ENCODE measurements around the gene GPR139. TPM values are rescaled to one million over a fixed set of nuclear protein-coding genes. Genes with fewer than 3 reads are reported as not detected.

Gene GPR139
- total RNA-seq, 6 experiments from 2014 or later = not detected

DNA sequence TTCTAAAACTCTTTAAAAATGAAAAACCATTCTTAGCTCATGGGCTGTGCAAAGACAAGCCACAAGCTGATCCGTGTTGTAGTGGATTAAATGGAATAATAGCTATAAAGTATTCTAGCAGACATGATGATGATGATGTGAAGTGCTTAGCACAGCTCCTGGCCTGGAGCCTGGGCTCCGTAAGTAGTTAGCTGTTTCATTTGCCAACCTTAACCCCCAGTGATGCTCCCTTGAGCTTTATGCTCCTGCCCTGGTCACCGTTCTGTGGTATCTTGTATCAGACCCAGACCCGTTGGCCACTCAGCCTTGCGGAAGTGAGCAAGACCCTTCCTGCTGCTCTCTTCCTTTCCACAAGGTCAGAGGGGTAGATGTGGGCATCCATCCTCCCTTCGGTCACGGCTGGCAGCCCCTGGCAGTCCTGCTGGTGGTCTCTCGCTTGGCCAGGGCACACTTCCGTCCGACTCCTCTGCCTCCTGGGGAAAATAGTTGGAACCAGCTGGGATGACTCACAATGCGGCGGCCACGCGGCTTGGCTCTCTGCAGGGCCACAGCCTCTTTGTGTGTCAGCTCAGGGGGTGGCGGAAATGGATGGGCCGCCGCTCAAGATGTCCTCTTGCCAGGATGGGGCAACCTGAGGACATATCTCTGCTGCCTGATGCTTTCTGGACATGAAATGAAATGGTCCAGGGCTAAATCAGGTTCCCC, 79.1 kb downstream of the GPR139 start:
- intact Hi-C loops (cut with DNase I) = no loop called here
- Histone ChIP-seq H3K27me3 (no peaks in the 10 kb centered on the region), H3K36me3 (no peaks in the 10 kb centered on the region), H3K4me1 (peaks cover 0 to 6% (median 0%) of the 10 kb centered on the region in 4 donors), H3K27ac (no peak overlapping the region), H3K9me3 (no peaks in the 10 kb centered on the region), H3K4me3 (no peak overlapping the region)
- DNase-seq (no peak), ATAC-seq (no peak)
- 74% methylated on average over 13 of the region's 17 CpGs for WGBS (ENCODE audit: insufficient coverage, low coverage, low lambda C conversion rate, missing lambda C conversion rate)
- TF ChIP-seq CTCF (IDR thresholded peaks at IDR 0.05) = no peak

DNA sequence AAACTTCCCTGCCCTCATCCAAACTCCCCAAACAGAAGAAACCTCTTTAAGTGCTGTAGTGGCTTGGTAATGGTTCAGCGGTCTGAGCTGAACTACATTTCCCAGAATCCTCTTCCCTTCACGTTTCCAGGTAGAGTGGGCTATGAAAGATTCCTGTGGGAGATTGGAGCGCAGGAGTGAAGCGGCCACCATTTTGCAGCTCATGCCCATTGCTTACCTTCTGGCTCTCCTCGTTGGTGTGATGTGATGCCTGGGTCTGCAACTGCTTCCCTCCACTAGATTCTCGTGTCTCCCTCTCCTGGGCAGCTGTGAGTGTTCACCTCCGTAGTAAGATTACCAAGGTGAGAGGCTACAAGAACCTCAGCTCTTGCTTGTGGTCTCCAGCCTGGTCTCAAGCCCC, 82.1 kb downstream of the GPR139 start:
- no peak overlapping the region for H3K27ac ChIP-seq
- no peaks in the 10 kb centered on the region for H3K9me3 ChIP-seq
- intact Hi-C loops (cut with DNase I) = no loop called here
- ATAC-seq = no peak
- H3K36me3 ChIP-seq = no peaks in the 10 kb centered on the region
- no peak for DNase-seq
- TF ChIP-seq POLR2A (IDR thresholded peaks at IDR 0.05) = no peak
- no peaks in the 10 kb centered on the region for H3K4me1 ChIP-seq
- H3K4me3 ChIP-seq = no peak overlapping the region
- 44% methylated on average over 6 of the region's 7 CpGs for WGBS (ENCODE audit: insufficient coverage, low coverage, low lambda C conversion rate, missing lambda C conversion rate)
- H3K27me3 ChIP-seq = no peaks in the 10 kb centered on the region

GRCh38 chr16:19984135-19984534, 89.6 kb downstream of the GPR139 start:
- ATAC-seq = no peak
- no peak overlapping the region for H3K4me3 ChIP-seq
- intact Hi-C loops (cut with DNase I) = no loop called here
- no peaks in the 10 kb centered on the region for H3K9me3 ChIP-seq
- H3K4me1 ChIP-seq = no peaks in the 10 kb centered on the region
- no peak for DNase-seq
- H3K27ac ChIP-seq = no peak overlapping the region
- no peaks in the 10 kb centered on the region for H3K36me3 ChIP-seq
- 65% methylated on average over 2 of the region's 3 CpGs for WGBS (ENCODE audit: insufficient coverage, low coverage, low lambda C conversion rate, missing lambda C conversion rate)
- no peaks in the 10 kb centered on the region for H3K27me3 ChIP-seq
- no peak for TF ChIP-seq CTCF (IDR thresholded peaks at IDR 0.05)
- no peak for TF ChIP-seq POLR2A (IDR thresholded peaks at IDR 0.05)

Other genes with a start within 250 kb of the GPR139 start
- gene GPRC5B, start 189.0 kb downstream of the GPR139 start, total RNA-seq = 10 to 100 TPM in 1 of 6 experiments, 1 to 10 TPM in 5; 2.6 to 20.8 (median 5.1) TPM